B cell (primary cell): ENCODE data around the gene C22orf31. TPM values are rescaled to one million over a fixed set of nuclear protein-coding genes. Genes with fewer than 3 reads are reported as not detected.
"Not testable (repeated sequence)": the region's sequence is repeated elsewhere in the genome, so short reads cannot be mapped to it uniquely, and the experiment has no call there.

Experiments
- ATAC-seq: fragments of 200-7000 bp; cut with Tn5 transposase; one replicate; pipeline ENCODE4 v1.10.0; 2021; ENCODE audit warnings: low read depth, mild to moderate bottlenecking, moderate number of reproducible peaks, moderate library complexity
- CTCF ChIA-PET: fragments of 350-600 bp; sonication (Branson Sonifier 250); formaldehyde crosslinking; loops from one replicate; lab custom pipeline; 2021; ENCODE audit warnings: antibody characterized with exemption, inconsistent platforms; lab: Charles Lee
- POLR2A ChIA-PET: fragments of 350-600 bp; sonication (Branson Sonifier 250); formaldehyde crosslinking; loops from one replicate; lab custom pipeline; 2021; ENCODE audit warnings: antibody characterized with exemption; lab: Charles Lee
- DNase-seq: peaks from one replicate; pipeline ENCODE4 v3.0.0; 2013
- H2AFZ ChIP-seq: 2 replicates; pipeline ENCODE4 v1.6.1; 2012; ENCODE audit warnings: mild to moderate bottlenecking, low read depth, low read length; ENCODE audit not compliant: insufficient read depth, poor library complexity, severe bottlenecking
- H3K27ac ChIP-seq, 2 donors: 1 replicate in 1 of 2; 2 replicates in 1 of 2; pipeline ENCODE4 v1.5.1; 2012 to 2013; ENCODE audit warnings: low read length in 2 of 2, mild to moderate bottlenecking in 2 of 2, moderate library complexity in 1 of 2
- H3K27me3 ChIP-seq, 4 experiments: fragments of 200-600 bp in 1 of 4; sonication (generic) in 1 of 4; replicated peaks in 1 of 4; 1 replicate in 2 of 4; 2 replicates in 2 of 4; pipeline versions ENCODE4 v1.6.1 to v1.7.0; 2013 to 2016; ENCODE audit warnings: low read length in 3 of 4, mild to moderate bottlenecking in 2 of 4, mixed read lengths in 1 of 4, moderate library complexity in 1 of 4; ENCODE audit not compliant: insufficient read depth in 4 of 4, control insufficient read depth in 3 of 4; ENCODE audit errors: control extremely low read depth in 1 of 4
- H3K36me3 ChIP-seq, 2 experiments: replicated peaks in 1 of 2; 1 replicate in 1 of 2; 2 replicates in 1 of 2; pipeline versions ENCODE4 v1.6.1 to v1.7.1; 2013; ENCODE audit warnings: low read length in 1 of 2; ENCODE audit not compliant: insufficient read depth in 2 of 2, control insufficient read depth in 1 of 2; ENCODE audit errors: control extremely low read depth in 1 of 2, extremely low read depth in 1 of 2
- H3K4me1 ChIP-seq, 2 donors: fragments of 200-600 bp in 1 of 2; sonication (generic) in 1 of 2; 1 replicate in 1 of 2; 2 replicates in 1 of 2; pipeline versions ENCODE4 v1.5.1 to v1.6.1; 2013 to 2017; ENCODE audit warnings: low read length in 2 of 2; ENCODE audit not compliant: control insufficient read depth in 2 of 2, insufficient read depth in 2 of 2
- H3K4me2 ChIP-seq: replicated peaks from 2 replicates; pipeline ENCODE3; 2012; ENCODE audit warnings: mild to moderate bottlenecking, low read depth, low read length; ENCODE audit not compliant: poor library complexity, severe bottlenecking
- H3K4me3 ChIP-seq, 5 experiments: fragments of 200-600 bp in 1 of 5; sonication (generic) in 1 of 5; 1 replicate in 3 of 5; 2 replicates in 2 of 5; pipeline versions ENCODE4 v1.5.1 to v1.7.0; 2011 to 2016; ENCODE audit warnings: low read length in 4 of 5, mild to moderate bottlenecking in 4 of 5, low read depth in 2 of 5, control low read depth in 1 of 5, moderate library complexity in 1 of 5; ENCODE audit not compliant: insufficient read depth in 1 of 5; ENCODE audit errors: control extremely low read depth in 1 of 5, extremely low read depth in 1 of 5
- H3K79me2 ChIP-seq: fragments of 200-600 bp; sonication (generic); one replicate; pipeline ENCODE4 v1.6.0; 2016; ENCODE audit warnings: low read length; ENCODE audit not compliant: control insufficient read depth, insufficient read depth
- H3K9ac ChIP-seq: fragments of 200-600 bp; sonication (generic); 2 replicates; pipeline ENCODE4 v1.6.1; 2017; ENCODE audit warnings: mild to moderate bottlenecking, low read length, moderate library complexity
- H3K9me3 ChIP-seq, 3 donors: one replicate each; pipeline versions ENCODE4 v1.6.1 to v1.7.1; 2013; ENCODE audit warnings: low read length in 2 of 3; ENCODE audit not compliant: control insufficient read depth in 2 of 3, insufficient read depth in 1 of 3; ENCODE audit errors: control extremely low read depth in 1 of 3
- H4K20me1 ChIP-seq: 2 replicates; pipeline ENCODE4 v1.6.0; 2012; ENCODE audit warnings: mild to moderate bottlenecking, low read length; ENCODE audit not compliant: insufficient read depth, control insufficient read depth, poor library complexity, severe bottlenecking
- H3K27ac Mint-ChIP-seq: one replicate; pipeline ENCODE4 v1.8.0; 2021; ENCODE audit warnings: mixed read lengths
- H3K27me3 Mint-ChIP-seq: one replicate; pipeline ENCODE4 v1.8.0; 2021; ENCODE audit warnings: mixed read lengths
- H3K4me1 Mint-ChIP-seq: one replicate; pipeline ENCODE4 v1.8.0; 2021; ENCODE audit warnings: mixed read lengths
- H3K4me3 Mint-ChIP-seq: one replicate; pipeline ENCODE4 v1.8.0; 2021; ENCODE audit warnings: mixed read lengths
- H3K9me3 Mint-ChIP-seq: one replicate; pipeline ENCODE4 v1.8.0; 2022; ENCODE audit warnings: mixed read lengths; ENCODE audit not compliant: insufficient read depth
- CTCF ChIP-seq: fragments of 200-600 bp; IDR thresholded peaks from one replicate; pipeline ENCODE4 v1.8.0; 2022; ENCODE audit warnings: antibody characterized with exemption, mild to moderate bottlenecking
- EZH2 ChIP-seq: IDR thresholded peaks from 2 replicates; pipeline ENCODE4 v1.6.1; 2012; ENCODE audit warnings: borderline replicate concordance, low read depth, mild to moderate bottlenecking, moderate library complexity, low read length; ENCODE audit not compliant: insufficient read depth, poor library complexity, severe bottlenecking
- WGBS: methylation state at CpG from one replicate; pipeline ENCODE4 v1.1.5; 2013; ENCODE audit warnings: missing lambda C conversion rate; ENCODE audit not compliant: insufficient coverage; 5-methylcytosine and 5-hydroxymethylcytosine counted together
- intact Hi-C: fragments of 100-400 bp; cut with micrococcal nuclease; formaldehyde crosslinking; loops from one replicate; pipeline ENCODE4 v1.10.0; 2022
- polyA plus RNA-seq: library from polyadenylated mRNA; depleted of rRNA; stranded (reverse); fragments of >200 nt; gene quantifications from 2 replicates; pipeline ENCODE4 v1.2.3, GENCODE V29; 2012
- total RNA-seq, 2 donors: library from RNA; stranded (reverse); fragments of 120-200 nt in 1 of 2; gene quantifications; 1 replicate in 1 of 2; 2 replicates in 1 of 2; pipeline versions ENCODE4 v1.2.3 to v1.2.4, GENCODE V29; 2013 to 2022

C22orf31 gene
- total and polyA plus RNA-seq, 2 donors (not counting 1 experiment from before 2014, with no cell fraction given): not detected

DNA sequence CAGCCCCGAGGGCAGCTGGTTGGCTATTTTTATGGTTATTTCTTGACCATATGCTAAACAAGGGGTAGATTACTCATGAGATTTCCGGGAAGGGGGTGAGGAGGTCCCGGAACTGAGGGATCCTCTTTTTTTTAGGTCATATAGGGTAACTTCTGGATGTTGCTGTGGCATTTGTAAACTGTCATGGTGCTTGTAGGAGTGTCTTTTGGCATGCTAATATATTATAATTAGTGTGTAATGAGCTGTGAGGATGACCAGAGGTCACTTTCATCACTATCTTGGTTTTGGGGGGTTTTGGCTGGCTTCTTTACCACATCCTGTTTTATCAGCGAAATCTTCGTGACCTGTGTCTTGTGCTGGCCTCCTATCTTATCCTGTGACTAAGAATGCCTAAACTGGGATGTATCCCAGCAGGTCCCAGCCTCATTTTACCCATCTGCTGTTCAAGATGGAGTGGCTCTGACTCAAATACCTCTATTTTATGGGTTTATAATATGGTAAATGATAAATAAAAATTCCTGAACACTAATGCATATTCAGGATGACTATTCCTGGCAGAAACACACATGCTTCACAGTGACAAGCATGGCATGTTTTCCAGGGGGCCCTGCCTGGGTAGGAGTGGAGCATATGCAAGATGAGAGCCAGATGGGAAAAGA, 22.4 kb upstream of the C22orf31 start:
- H3K4me3 Mint-ChIP-seq: no peak overlapping the region
- no peaks in the 10 kb centered on the region for H3K79me2 ChIP-seq
- ATAC-seq (no peak), DNase-seq (no peak)
- no peaks in the 10 kb centered on the region for H4K20me1 ChIP-seq
- intact Hi-C loops: no loop called here
- H3K4me1 Mint-ChIP-seq: no peaks in the 10 kb centered on the region
- H3K36me3 ChIP-seq: no peaks in the 10 kb centered on the region
- CTCF ChIA-PET: no interaction called here
- no peaks in the 10 kb centered on the region for H3K9me3 Mint-ChIP-seq
- H3K27me3 Mint-ChIP-seq: peaks cover 23% of the 10 kb centered on the region
- no peak overlapping the region for H3K9ac ChIP-seq
- H3K27ac Mint-ChIP-seq: no peak overlapping the region
- no peak overlapping the region for H3K4me3 ChIP-seq
- H2AFZ ChIP-seq: no peak overlapping the region
- WGBS: 82% methylated on average over 5 of the region's 5 CpGs
- no peaks in the 10 kb centered on the region for H3K9me3 ChIP-seq
- POLR2A ChIA-PET: no interaction called here
- peaks cover 0 to 7% (median 4%) of the 10 kb centered on the region in 4 experiments for H3K27me3 ChIP-seq
- TF ChIP-seq CTCF (no peak), EZH2 (no peak)
- no peak overlapping the region for H3K27ac ChIP-seq
- no peak overlapping the region for H3K4me2 ChIP-seq
- no peaks in the 10 kb centered on the region for H3K4me1 ChIP-seq

DNA sequence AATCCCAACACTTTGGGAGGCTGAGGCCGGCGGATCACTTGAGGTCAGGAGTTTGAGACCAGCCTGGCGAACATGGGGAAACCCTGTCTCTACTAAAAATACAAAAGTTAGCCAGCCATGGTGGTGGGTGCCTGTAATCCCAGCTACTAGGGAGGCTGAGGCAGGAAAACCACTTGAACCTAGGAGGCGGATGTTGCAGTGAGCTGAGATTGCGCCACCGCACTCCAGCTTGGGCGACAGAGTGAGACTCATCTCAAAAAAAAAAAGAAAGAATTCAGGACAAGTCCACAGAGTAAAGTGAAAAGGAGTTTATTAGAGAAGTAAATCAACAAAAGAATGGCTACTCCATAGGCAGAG, 21.9 kb upstream of the C22orf31 start:
- H3K9me3 Mint-ChIP-seq, H3K4me3 Mint-ChIP-seq, ATAC-seq, H3K4me1 ChIP-seq, H3K36me3 ChIP-seq, H4K20me1 ChIP-seq, H3K9me3 ChIP-seq, H3K4me1 Mint-ChIP-seq, H3K27ac ChIP-seq, H3K79me2 ChIP-seq, H3K9ac ChIP-seq, POLR2A ChIA-PET, H2AFZ ChIP-seq, H3K4me3 ChIP-seq, H3K27ac Mint-ChIP-seq, H3K27me3 ChIP-seq, intact Hi-C loops, H3K4me2 ChIP-seq, CTCF ChIA-PET, DNase-seq: not testable (repeated sequence)
- WGBS: 97% methylated on average over 5 of the region's 7 CpGs
- peaks cover 23% of the 10 kb centered on the region for H3K27me3 Mint-ChIP-seq
